HepG2 (cell line): Measurements from ENCODE around the gene NFS1. TPM values are rescaled to one million over a fixed set of nuclear protein-coding genes. Genes with fewer than 3 reads are reported as not detected.

Experiments
- ATAC-seq: fragments of 200-7000 bp; cut with Tn5 transposase; 3 replicates; pipeline ENCODE4 v1.9.1; 2020; ENCODE audit warnings: mild to moderate bottlenecking, moderate library complexity
- BruUV-seq: library from RNA; stranded (reverse); fragments of 400-500 nt; replicated peaks from 2 replicates; lab custom pipeline; 2021; lab: Mats Ljungman, UMichigan
- CTCF ChIA-PET: fragments of 300-600 bp; formaldehyde crosslinking; extraction: SDS; loops from one replicate; lab custom pipeline; 2021; ENCODE audit warnings: low total read pairs, inconsistent platforms, low intra/inter-chr PET ratio; lab: Yijun Ruan, JAX
- POLR2A ChIA-PET: fragments of 350-600 bp; sonication (Branson Sonifier 250); formaldehyde crosslinking; loops from one replicate; lab custom pipeline; 2020; ENCODE audit warnings: antibody characterized with exemption, inconsistent platforms; lab: Yijun Ruan, JAX
- DNase-seq: peaks from one replicate; pipeline ENCODE4 v3.0.0-alpha.2; 2015; ENCODE audit warnings: low spot score
- FAIRE-seq: peaks from 3 replicates; lab custom pipeline; 2011; peaks lifted over from hg19 to GRCh38; lab: Jason Lieb, UNC
- H2AFZ ChIP-seq: one replicate; pipeline ENCODE4 v1.6.1; 2011; ENCODE audit warnings: low read length, inconsistent platforms
- H3K27ac ChIP-seq: fragments of 300-600 bp; 3 replicates; pipeline ENCODE4 v1.8.0; 2011; ENCODE audit warnings: mixed run types, mild to moderate bottlenecking, mixed read lengths, low read length, inconsistent platforms; ENCODE audit not compliant: insufficient read depth; ENCODE audit errors: extremely low read length
- H3K27me3 ChIP-seq, 2 experiments: fragments of 200-600 bp in 1 of 2; 2 replicates in 1 of 2; 3 replicates in 1 of 2; pipeline versions ENCODE4 v1.6.0 to v1.8.0; 2011; ENCODE audit warnings: low read length in 2 of 2, mild to moderate bottlenecking in 2 of 2, moderate library complexity in 2 of 2, inconsistent platforms in 1 of 2; ENCODE audit not compliant: insufficient read depth in 2 of 2, control insufficient read depth in 1 of 2
- H3K36me3 ChIP-seq, 2 experiments: fragments of 200-600 bp in 1 of 2; replicated peaks in 1 of 2; 2 replicates in 1 of 2; 3 replicates in 1 of 2; pipeline versions ENCODE4 v1.5.1 to v1.8.0; 2011; ENCODE audit warnings: low read length in 2 of 2, inconsistent platforms in 1 of 2; ENCODE audit not compliant: insufficient read depth in 2 of 2, control insufficient read depth in 1 of 2
- H3K4me1 ChIP-seq: 2 replicates; pipeline ENCODE4 v1.5.1; 2012; ENCODE audit warnings: low read length, inconsistent platforms; ENCODE audit not compliant: insufficient read depth
- H3K4me2 ChIP-seq: 2 replicates; pipeline ENCODE4 v1.6.0; 2011; ENCODE audit warnings: low read depth, low read length, inconsistent platforms
- H3K4me3 ChIP-seq, 3 experiments: fragments of 200-600 bp in 1 of 3; sonication (generic), shearing (Covaris generic) in 1 of 3; replicated peaks in 1 of 3; 2 replicates each; pipeline ENCODE4 v1.5.1; 2011 to 2016; ENCODE audit warnings: low read length in 3 of 3, inconsistent platforms in 2 of 3, low read depth in 2 of 3, mild to moderate bottlenecking in 2 of 3, control low read depth in 1 of 3, mixed read lengths in 1 of 3; ENCODE audit not compliant: insufficient read depth in 1 of 3
- H3K79me2 ChIP-seq: one replicate; pipeline ENCODE4 v1.6.1; 2011; ENCODE audit warnings: low read length, inconsistent platforms; ENCODE audit not compliant: insufficient read depth
- H3K9ac ChIP-seq: 2 replicates; pipeline ENCODE4 v1.6.0; 2011; ENCODE audit warnings: mild to moderate bottlenecking, low read depth, low read length, inconsistent platforms; ENCODE audit not compliant: insufficient read depth
- H3K9me3 ChIP-seq: 2 replicates; pipeline ENCODE4 v1.5.1; 2012; ENCODE audit warnings: mild to moderate bottlenecking, low read length
- H4K20me1 ChIP-seq: 2 replicates; pipeline ENCODE4 v1.6.0; 2011; ENCODE audit warnings: inconsistent platforms, mild to moderate bottlenecking, low read length, moderate library complexity; ENCODE audit not compliant: insufficient read depth
- GABPB1 ChIP-seq: IDR thresholded peaks from 2 replicates; pipeline ENCODE4 v1.6.1; 2016; ENCODE audit warnings: mild to moderate bottlenecking, missing genetic modification reagents, moderate library complexity, missing compliant biosample characterization
- HDAC2 ChIP-seq: sonication (generic); formaldehyde crosslinking; IDR thresholded peaks from 2 replicates; pipeline ENCODE4 v1.4.0; 2020; ENCODE audit warnings: missing genetic modification reagents
- KLF16 ChIP-seq, 2 experiments: sonication (generic) in 1 of 2; formaldehyde crosslinking in 1 of 2; IDR thresholded peaks; 2 replicates each; pipeline versions ENCODE4 v1.6.1 to v1.8.0; 2016 to 2023; ENCODE audit warnings: missing genetic modification reagents in 2 of 2, missing compliant biosample characterization in 1 of 2
- PHF20 ChIP-seq: sonication (generic); formaldehyde crosslinking; IDR thresholded peaks from 2 replicates; pipeline ENCODE4 v1.5.0; 2020; ENCODE audit warnings: mild to moderate bottlenecking, missing genetic modification reagents
- RBFOX2 ChIP-seq: fragments of 200-400 bp; formaldehyde crosslinking; IDR thresholded peaks from 2 replicates; pipeline ENCODE4 v1.6.1; 2017; ENCODE audit warnings: low read depth, mild to moderate bottlenecking, low read length
- THYN1 ChIP-seq: sonication (generic); formaldehyde crosslinking; IDR thresholded peaks from 2 replicates; pipeline ENCODE4 v1.8.1; 2023; ENCODE audit warnings: low read depth, mild to moderate bottlenecking, moderate library complexity, missing genetic modification reagents, borderline replicate concordance
- ZBTB33 ChIP-seq: sonication (generic); formaldehyde crosslinking; IDR thresholded peaks from 2 replicates; pipeline ENCODE4 v1.4.0; 2020; ENCODE audit warnings: missing genetic modification reagents
- ZBTB38 ChIP-seq: sonication (generic); formaldehyde crosslinking; IDR thresholded peaks from 2 replicates; pipeline ENCODE4 v1.5.1; 2020; ENCODE audit warnings: mild to moderate bottlenecking, missing genetic modification reagents
- ZBTB4 ChIP-seq: sonication (generic); formaldehyde crosslinking; IDR thresholded peaks from 2 replicates; pipeline ENCODE4 v1.4.0; 2020; ENCODE audit warnings: missing genetic modification reagents, mild to moderate bottlenecking, borderline replicate concordance
- ZNF33B ChIP-seq: sonication (generic); formaldehyde crosslinking; IDR thresholded peaks from 2 replicates; pipeline ENCODE4 v1.5.1; 2020; ENCODE audit warnings: mild to moderate bottlenecking, missing genetic modification reagents
- ZNF460 ChIP-seq: sonication (generic); formaldehyde crosslinking; IDR thresholded peaks from 2 replicates; pipeline ENCODE4 v1.5.1; 2020; ENCODE audit warnings: missing genetic modification reagents, mild to moderate bottlenecking, borderline replicate concordance
- ZNF501 ChIP-seq: sonication (generic); formaldehyde crosslinking; IDR thresholded peaks from 2 replicates; pipeline ENCODE4 v1.5.1; 2020; ENCODE audit warnings: mild to moderate bottlenecking, moderate library complexity, missing genetic modification reagents
- ZNF761 ChIP-seq: sonication (generic); formaldehyde crosslinking; conservative IDR thresholded peaks from 2 replicates; pipeline ENCODE4 v1.4.0; 2020; ENCODE audit warnings: mild to moderate bottlenecking, missing genetic modification reagents
- WGBS: methylation state at CpG from one replicate; pipeline ENCODE4 v1.1.6; 2017; ENCODE audit warnings: low lambda C conversion rate; 5-methylcytosine and 5-hydroxymethylcytosine counted together
- in situ Hi-C: cut with HindIII; loops from 2 replicates; pipeline ENCODE4 v1.10.0; 2017; ENCODE audit warnings: low pct_unique_long_range_greater_than_20kb; ENCODE audit not compliant: extremely low pct_ligation_motif_present
- intact Hi-C: fragments of 100-400 bp; cut with micrococcal nuclease; formaldehyde crosslinking; loops from one replicate; pipeline ENCODE4 v1.10.0; 2022; ENCODE audit not compliant: unreplicated experiment
- polyA plus RNA-seq, 8 experiments: library from polyadenylated mRNA; depleted of rRNA in 3 of 8; stranded (reverse) in 7 of 8; unstranded in 1 of 8; fragments of >200 nt; fragmentation: Illumina TruSeq in 4 of 8; extraction: Trizol in 4 of 8; gene quantifications; 2 replicates each; pipeline versions ENCODE4 v1.2.1 to v1.2.3, GENCODE V29; 2011 to 2016; ENCODE audit warnings: low read depth in 4 of 8, missing spikeins in 1 of 8, mixed read lengths in 1 of 8; ENCODE audit not compliant: insufficient read depth in 1 of 8
- total RNA-seq, 5 experiments: library from RNA; depleted of rRNA; stranded (reverse); fragments of >200 nt; fragmentation: Illumina TruSeq; extraction: Trizol; gene quantifications; 2 replicates each; pipeline ENCODE4 v1.2.3, GENCODE V29; 2016; ENCODE audit warnings: low read depth in 1 of 5
- TF ChIP-seq, protein P1 (sequence below): sonication (generic); formaldehyde crosslinking; conservative IDR thresholded peaks from 2 replicates; pipeline ENCODE4 v1.4.0; 2020; ENCODE audit warnings: missing genetic modification reagents

NFS1 gene
- total and polyA plus RNA-seq, 2 of the 13 experiments (the other 11 are each of a cell fraction or from before 2014, with no cell fraction given): 65.9 to 88.1 TPM

DNA sequence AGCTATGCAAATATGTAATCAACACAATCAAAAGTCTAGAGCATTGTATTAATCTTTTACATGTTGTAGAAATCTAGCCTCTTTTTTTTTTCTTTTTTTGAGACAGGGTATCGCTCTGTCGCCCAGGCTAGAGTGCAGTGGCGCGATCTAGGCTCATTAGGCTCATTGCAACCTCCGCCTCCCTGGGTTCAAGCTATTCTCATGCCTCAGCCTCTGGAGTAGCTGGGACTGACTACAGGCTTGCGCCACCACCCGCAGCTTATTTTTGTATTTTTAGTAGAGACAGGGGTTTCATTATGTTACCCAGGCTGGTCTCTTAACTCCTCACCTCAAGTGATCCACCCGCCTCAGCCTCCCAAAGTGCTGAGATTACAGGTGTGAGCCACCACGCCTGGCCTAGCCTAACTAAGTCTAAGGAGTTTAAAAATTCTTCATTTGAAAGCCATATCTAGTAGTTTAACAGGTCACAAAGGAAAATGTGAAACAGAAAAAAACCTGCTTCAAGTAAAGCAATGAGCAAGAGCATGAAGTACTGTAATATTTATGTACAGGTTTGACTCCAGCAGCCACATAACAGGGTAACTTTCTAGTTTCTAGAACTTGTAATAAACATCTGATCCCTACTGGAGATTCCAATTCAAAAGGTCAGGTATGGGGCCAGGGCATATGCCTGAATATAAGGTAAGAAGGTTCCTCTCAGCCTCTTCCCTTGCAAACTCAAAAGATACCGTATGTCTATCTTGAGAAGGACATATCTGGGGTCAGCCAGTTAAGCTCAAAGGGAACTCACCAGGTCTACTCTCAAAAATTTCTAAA, 38.8 kb downstream of the NFS1 start:
- no peak for FAIRE-seq
- peaks cover 86% of the 10 kb centered on the region for H4K20me1 ChIP-seq
- in situ Hi-C loops: loop anchor here (5.0 kb wide), 1 partner anchor 43 kb away; the partner anchor contains the start of gene SPAG4
- intact Hi-C loops: no loop called here
- H3K4me2 ChIP-seq: peak overlapping the region; percentile 95
- peak overlapping the region in 2 of 3 experiments; percentile 76 to 99; a peak in 2 of 6 replicates for H3K4me3 ChIP-seq
- peaks cover 94% of the 10 kb centered on the region for H3K79me2 ChIP-seq
- H3K27me3 ChIP-seq: no peaks in the 10 kb centered on the region; a peak in 1 of 5 replicates
- no peak overlapping the region for H3K27ac ChIP-seq
- ChIA-PET POLR2A (interaction anchor here (0.9 to 2.5 kb wide), 6 partner anchors 14 to 82 kb away, joined by 3 to 20 read pairs (median 4); partner anchors contain the start of gene RBM39), CTCF (no interaction called here)
- no peak overlapping the region for H2AFZ ChIP-seq
- BruUV-seq: no TSS peak
- 83% methylated on average over 10 of the region's 10 CpGs for WGBS
- H3K4me1 ChIP-seq: peaks cover 64% of the 10 kb centered on the region
- peaks cover 0 to 15% of the 10 kb centered on the region in 2 experiments; a peak in 4 of 5 replicates for H3K36me3 ChIP-seq
- no peak for DNase-seq
- no peak for ATAC-seq
- H3K9me3 ChIP-seq: no peaks in the 10 kb centered on the region
- peak overlapping the region; percentile 99; the same call in 1 of the 2 replicates for H3K9ac ChIP-seq
- TF ChIP-seq HDAC2 (CRISPR knock-in tag) (no peak), RBFOX2 (peak; percentile 6; the same call in 1 of the 2 replicates), ZNF501 (CRISPR knock-in tag) (peak; percentile 47; the same call in 1 of the 2 replicates), KLF16 (CRISPR knock-in tag; IDR thresholded peaks at IDR 0.05) (peak in 1 of 2 experiments; percentile 17; a peak in 1 of 4 replicates), THYN1 (CRISPR knock-in tag) (no peak), ZNF761 (CRISPR knock-in tag) (no peak), ZNF33B (CRISPR knock-in tag) (no peak), ZBTB38 (peak; percentile 59; the same call in 1 of the 2 replicates), ZBTB4 (CRISPR knock-in tag) (0 out of 2 replicates have a peak, but pooled peaks have one; percentile 31), ZNF460 (CRISPR knock-in tag) (peak; percentile 79; the same call in 1 of the 2 replicates), ZBTB33 (CRISPR knock-in tag) (peak; percentile 38; the same call in 1 of the 2 replicates), PHF20 (CRISPR knock-in tag) (no peak), GABPB1 (0 out of 2 replicates have a peak, but pooled peaks have one; percentile 20)
- TF ChIP-seq, protein P1, sequence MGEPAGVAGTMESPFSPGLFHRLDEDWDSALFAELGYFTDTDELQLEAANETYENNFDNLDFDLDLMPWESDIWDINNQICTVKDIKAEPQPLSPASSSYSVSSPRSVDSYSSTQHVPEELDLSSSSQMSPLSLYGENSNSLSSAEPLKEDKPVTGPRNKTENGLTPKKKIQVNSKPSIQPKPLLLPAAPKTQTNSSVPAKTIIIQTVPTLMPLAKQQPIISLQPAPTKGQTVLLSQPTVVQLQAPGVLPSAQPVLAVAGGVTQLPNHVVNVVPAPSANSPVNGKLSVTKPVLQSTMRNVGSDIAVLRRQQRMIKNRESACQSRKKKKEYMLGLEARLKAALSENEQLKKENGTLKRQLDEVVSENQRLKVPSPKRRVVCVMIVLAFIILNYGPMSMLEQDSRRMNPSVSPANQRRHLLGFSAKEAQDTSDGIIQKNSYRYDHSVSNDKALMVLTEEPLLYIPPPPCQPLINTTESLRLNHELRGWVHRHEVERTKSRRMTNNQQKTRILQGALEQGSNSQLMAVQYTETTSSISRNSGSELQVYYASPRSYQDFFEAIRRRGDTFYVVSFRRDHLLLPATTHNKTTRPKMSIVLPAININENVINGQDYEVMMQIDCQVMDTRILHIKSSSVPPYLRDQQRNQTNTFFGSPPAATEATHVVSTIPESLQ (CRISPR knock-in tag): no peak
